Panc1 (cell line): ENCODE data around the gene ADGRL3. TPM values are rescaled to one million over a fixed set of nuclear protein-coding genes. Genes with fewer than 3 reads are reported as not detected.

Source experiments
- ATAC-seq: fragments of 200-7000 bp; cut with Tn5 transposase; 2 replicates; pipeline ENCODE4 v1.9.1; 2020; ENCODE audit warnings: mild to moderate bottlenecking, moderate library complexity
- BruUV-seq: library from RNA; stranded (reverse); fragments of 400-500 nt; replicated peaks from 2 replicates; lab custom pipeline; 2021; lab: Mats Ljungman, UMichigan
- CTCF ChIA-PET: fragments of 300-600 bp; sonication (Branson Sonifier 250); formaldehyde crosslinking; loops from one replicate; lab custom pipeline; 2022; ENCODE audit warnings: antibody characterized with exemption; lab: Charles Lee
- POLR2A ChIA-PET: fragments of 300-600 bp; sonication (Branson Sonifier 250); formaldehyde crosslinking; loops from one replicate; lab custom pipeline; 2022; ENCODE audit warnings: antibody characterized with exemption; lab: Charles Lee
- DNase-seq: peaks from one replicate; pipeline ENCODE4 v3.0.0-alpha.2; 2010; ENCODE audit warnings: low read depth, low spot score
- H3K27ac ChIP-seq: 2 replicates; pipeline ENCODE4 v1.5.1; 2011; ENCODE audit warnings: mild to moderate bottlenecking, low read length, inconsistent platforms
- H3K27me3 ChIP-seq: fragments of 200-500 bp; sonication (Bioruptor generic); 2 replicates; pipeline ENCODE4 v1.6.0; 2014; ENCODE audit warnings: low read length, inconsistent platforms; ENCODE audit not compliant: control insufficient read depth, insufficient read depth
- H3K36me3 ChIP-seq: fragments of 200-500 bp; sonication (Bioruptor generic); 2 replicates; pipeline ENCODE4 v1.5.1; 2014; ENCODE audit warnings: inconsistent platforms, mild to moderate bottlenecking, low read length, moderate library complexity; ENCODE audit not compliant: control insufficient read depth, insufficient read depth
- H3K4me1 ChIP-seq: 2 replicates; pipeline ENCODE4 v1.5.1; 2011; ENCODE audit warnings: inconsistent platforms, mild to moderate bottlenecking, low read length, moderate library complexity; ENCODE audit not compliant: control insufficient read depth, insufficient read depth
- H3K4me3 ChIP-seq, 2 experiments: 2 replicates each; pipeline ENCODE4 v1.5.1; 2011 to 2012; ENCODE audit warnings: low read depth in 2 of 2, low read length in 2 of 2, mild to moderate bottlenecking in 2 of 2, inconsistent platforms in 1 of 2, moderate library complexity in 1 of 2
- H3K9me3 ChIP-seq: fragments of 200-500 bp; sonication (Bioruptor generic); 2 replicates; pipeline ENCODE4 v1.5.1; 2014; ENCODE audit warnings: low read depth, mild to moderate bottlenecking, inconsistent platforms, low read length, moderate library complexity; ENCODE audit not compliant: control insufficient read depth, insufficient read depth
- CTCF ChIP-seq: fragments of 450-650 bp; IDR thresholded peaks from 2 replicates; pipeline ENCODE4 v1.5.1; 2017; ENCODE audit warnings: mild to moderate bottlenecking
- POLR2AphosphoS5 ChIP-seq: IDR thresholded peaks from 2 replicates; pipeline ENCODE4 v1.6.1; 2012; ENCODE audit warnings: mild to moderate bottlenecking, low read depth, low read length, moderate library complexity
- REST ChIP-seq, 2 experiments: IDR thresholded peaks; 2 replicates each; pipeline ENCODE4 v1.6.1; 2011 to 2012; ENCODE audit warnings: low read depth in 2 of 2, control low read depth in 1 of 2, low read length in 1 of 2, mild to moderate bottlenecking in 1 of 2, moderate library complexity in 1 of 2; ENCODE audit not compliant: insufficient read depth in 1 of 2
- SIN3A ChIP-seq: IDR thresholded peaks from 2 replicates; pipeline ENCODE4 v1.6.1; 2012; ENCODE audit warnings: low read depth, mild to moderate bottlenecking, low read length, moderate library complexity, borderline replicate concordance; ENCODE audit not compliant: insufficient read depth
- TCF7L2 ChIP-seq: IDR thresholded peaks from 2 replicates; pipeline ENCODE4 v1.6.1; 2011; ENCODE audit warnings: mild to moderate bottlenecking, low read depth, low read length, inconsistent platforms
- in situ Hi-C: cut with HindIII; loops from 2 replicates; pipeline ENCODE4 v1.10.0; 2016; ENCODE audit warnings: low sequenced_read_pairs, low pct_unique_long_range_greater_than_20kb
- intact Hi-C: fragments of 100-400 bp; cut with micrococcal nuclease; formaldehyde crosslinking; loops from one replicate; pipeline ENCODE4 v1.10.0; 2022; ENCODE audit not compliant: unreplicated experiment
- total RNA-seq: library from RNA; stranded (reverse); gene quantifications from one replicate; pipeline ENCODE4 v1.2.1, GENCODE V29; 2021; ENCODE audit not compliant: unreplicated experiment

The ADGRL3 gene
- total RNA-seq, 1 experiment from 2014 or later, result 0.23 TPM

- ATAC-seq, result no peak
- H3K27ac ChIP-seq, result no peak overlapping the region
- H3K27me3 ChIP-seq, result no peaks in the 10 kb centered on the region
- H3K4me1 ChIP-seq, result no peaks in the 10 kb centered on the region
- ChIA-PET POLR2A (no interaction called here), CTCF (no interaction called here)
- H3K4me3 ChIP-seq, result no peak overlapping the region
- BruUV-seq, result no TSS peak
- H3K9me3 ChIP-seq, result no peaks in the 10 kb centered on the region
- in situ Hi-C loops (no loop called here), intact Hi-C loops (no loop called here)
- TF ChIP-seq REST (IDR thresholded peaks at IDR 0.05; ENCODE audit: insufficient read depth in 1 of 2, low read depth in 2 of 2, low read length in 1 of 2), result no peak
- TF ChIP-seq TCF7L2, result no peak
- no peak for TF ChIP-seq POLR2AphosphoS5
- no peak for TF ChIP-seq SIN3A
- no peak for TF ChIP-seq CTCF
- no peak for DNase-seq
- no peaks in the 10 kb centered on the region for H3K36me3 ChIP-seq
Measured at GRCh38 chr4:61350932-61351331, 150.8 kb downstream of the ADGRL3 start.

DNA sequence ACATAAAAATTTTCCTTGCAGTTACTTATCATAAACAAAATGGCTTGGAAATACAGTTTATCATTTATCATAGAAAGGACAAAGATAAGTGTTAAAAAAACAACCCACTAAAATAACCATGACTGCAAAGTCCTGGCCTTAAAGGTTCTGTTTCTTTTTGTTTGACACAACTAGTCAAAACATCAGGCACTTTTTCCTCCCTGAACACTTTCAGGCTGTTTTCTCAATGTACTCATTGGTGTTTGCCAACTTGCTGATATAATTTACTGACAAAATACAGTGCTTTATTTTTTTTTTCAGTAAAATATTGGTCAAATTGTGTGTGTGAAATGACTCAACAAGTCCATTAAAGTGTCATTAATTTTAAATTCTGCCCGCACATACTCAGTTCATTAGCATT, 156.6 kb downstream of the ADGRL3 start:
- H3K4me1 ChIP-seq, result no peaks in the 10 kb centered on the region
- DNase-seq (no peak), ATAC-seq (no peak)
- no TSS peak for BruUV-seq
- no peak overlapping the region for H3K4me3 ChIP-seq
- CTCF ChIA-PET, result no interaction called here
- in situ Hi-C loops (no loop called here), intact Hi-C loops (no loop called here)
- no peaks in the 10 kb centered on the region for H3K27me3 ChIP-seq
- H3K27ac ChIP-seq, result no peak overlapping the region
- POLR2A ChIA-PET, result no interaction called here
- H3K36me3 ChIP-seq, result no peaks in the 10 kb centered on the region
- H3K9me3 ChIP-seq, result no peaks in the 10 kb centered on the region
- no peak for TF ChIP-seq CTCF
- no peak for TF ChIP-seq TCF7L2
- no peak for TF ChIP-seq POLR2AphosphoS5
- no peak for TF ChIP-seq SIN3A
- TF ChIP-seq REST (IDR thresholded peaks at IDR 0.05; ENCODE audit: insufficient read depth in 1 of 2, low read depth in 2 of 2, low read length in 1 of 2), result no peak
